CD4-positive, alpha-beta T cell treated with Interleukin-4 for 4 hours (primary cell): Measurements from ENCODE around the gene RFPL2.
"Not testable (repeated sequence)": the region's sequence is repeated elsewhere in the genome, so short reads cannot be mapped to it uniquely, and the experiment has no call there.

ENCODE experiments used
- DNase-seq: peaks from one replicate; pipeline ENCODE4 v3.0.0-alpha.2; 2020

Gene RFPL2

DNA sequence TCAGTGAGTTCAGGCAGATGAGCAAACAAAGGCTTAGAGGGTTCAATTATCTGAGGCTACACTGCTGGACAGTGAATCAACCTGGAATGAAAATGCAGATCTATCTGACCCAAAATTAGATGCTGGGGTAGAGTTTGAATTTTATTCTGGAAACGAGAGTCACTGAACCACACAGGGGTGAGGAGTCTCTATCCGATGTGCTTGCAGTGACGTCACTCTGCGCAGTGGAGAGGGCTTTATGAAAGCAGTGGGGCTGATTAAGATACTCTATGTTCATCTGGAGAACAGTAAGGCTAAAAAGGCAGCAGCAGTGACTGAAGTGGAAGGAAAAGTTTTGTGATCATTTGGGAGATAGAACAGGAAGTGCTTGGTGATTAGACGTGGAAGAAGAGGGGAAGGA, 44.5 kb downstream of the RFPL2 start:
- DNase-seq = not testable (repeated sequence)

DNA sequence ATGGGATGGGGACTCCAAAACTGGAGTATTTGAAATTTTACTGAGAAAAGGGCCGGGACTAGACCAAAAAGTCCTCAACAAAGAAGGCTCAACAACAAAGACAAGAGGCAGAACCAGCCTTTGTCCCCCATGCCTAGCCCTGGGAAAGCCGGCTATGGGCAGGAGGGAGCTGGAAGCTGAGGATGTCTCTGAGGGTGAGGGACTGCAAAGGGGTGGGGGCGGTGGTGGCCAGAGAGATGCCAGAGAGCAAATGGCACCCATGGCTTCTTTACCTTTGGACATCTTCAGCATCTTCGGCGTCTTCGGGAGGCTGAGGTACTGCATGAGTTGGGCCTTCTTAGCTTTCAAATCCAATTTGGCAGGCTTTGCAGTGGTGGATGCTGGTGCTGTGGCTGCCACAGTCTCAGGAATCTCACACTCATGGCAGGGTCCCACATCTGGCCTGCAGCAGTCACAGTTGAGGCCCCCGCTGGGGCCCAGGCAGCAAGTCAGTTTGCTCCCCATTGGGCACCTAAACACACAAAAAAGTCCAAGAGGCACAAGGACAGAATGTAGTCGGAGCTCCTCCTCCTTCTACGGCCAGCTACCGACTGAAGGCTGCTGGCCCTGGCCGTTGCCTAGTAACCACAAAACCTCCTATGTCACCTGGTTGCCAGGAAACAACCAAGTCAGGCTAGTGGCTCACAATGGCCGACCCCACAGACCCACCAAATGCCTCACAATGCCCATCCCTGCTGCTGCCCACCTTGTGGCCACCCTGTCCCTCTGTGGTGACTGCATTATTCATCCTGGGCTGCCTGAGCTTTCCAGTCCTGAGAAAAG, 46.0 kb downstream of the RFPL2 start, which contains the start of gene C22orf42:
TSS of gene C22orf42 (minus strand) at position 592 of the 822 bp plus-strand sequence. CDS start at position 504, 88 bp downstream.
- DNase-seq = no peak

DNA sequence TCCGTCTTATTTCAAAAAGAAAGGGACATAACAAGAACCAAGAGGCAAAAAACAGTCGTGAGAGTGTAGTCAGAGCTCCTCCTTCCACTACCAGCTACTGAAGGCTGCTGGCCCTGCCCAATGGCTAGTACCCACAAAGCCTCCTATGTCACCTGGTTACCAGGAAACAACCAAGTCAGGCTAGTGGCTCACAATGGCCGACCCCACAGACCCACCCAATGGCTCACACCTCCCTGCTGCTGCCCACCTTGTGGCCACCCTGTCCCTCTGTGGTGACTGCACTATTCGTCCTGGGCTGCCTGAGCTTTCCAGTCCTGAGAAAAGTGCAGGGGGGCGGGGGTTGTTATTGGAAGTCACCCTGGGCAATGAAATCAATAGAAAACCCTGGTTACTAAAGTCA, 47.2 kb downstream of the RFPL2 start:
- DNase-seq = not testable (repeated sequence)

DNA sequence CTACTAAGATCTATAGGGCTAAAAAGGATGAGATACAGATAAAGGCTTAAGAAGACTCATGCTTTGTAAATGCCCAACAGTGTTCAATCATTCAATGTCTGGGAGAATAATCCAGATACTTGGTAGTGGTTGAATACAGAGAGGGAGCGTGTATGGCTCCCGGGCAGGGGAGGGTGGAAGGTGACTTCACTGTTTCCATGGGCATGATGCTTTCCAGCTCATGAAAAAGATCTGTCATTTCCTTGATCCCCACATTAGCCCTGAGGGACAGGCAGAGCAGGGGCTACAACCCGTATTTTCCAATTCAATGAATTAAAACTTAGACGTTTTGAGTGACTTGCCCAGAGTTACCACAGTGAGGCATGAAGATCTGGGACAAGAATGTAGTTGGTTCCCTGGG, 50.1 kb downstream of the RFPL2 start:
- DNase-seq = not testable (repeated sequence)

DNA sequence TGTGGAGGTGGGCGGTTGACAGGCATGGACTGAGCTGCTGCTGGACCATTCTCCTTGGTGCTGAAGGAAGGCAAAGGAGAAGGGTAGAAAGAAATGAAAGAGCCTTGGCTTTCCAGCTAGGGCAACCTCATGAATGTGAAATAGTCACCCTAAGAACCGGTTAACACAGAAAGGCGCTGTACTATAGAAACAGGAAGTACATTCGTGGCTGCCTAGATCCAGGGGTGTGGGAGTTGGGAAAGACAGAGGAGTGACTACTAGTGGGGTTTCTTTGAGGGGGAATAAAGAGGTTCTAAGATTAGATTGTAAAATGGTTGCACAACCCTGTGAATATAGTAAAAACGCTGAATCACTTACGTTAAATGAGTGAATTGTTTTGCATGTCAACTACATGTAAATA, 53.2 kb downstream of the RFPL2 start:
- DNase-seq = not testable (repeated sequence)

DNA sequence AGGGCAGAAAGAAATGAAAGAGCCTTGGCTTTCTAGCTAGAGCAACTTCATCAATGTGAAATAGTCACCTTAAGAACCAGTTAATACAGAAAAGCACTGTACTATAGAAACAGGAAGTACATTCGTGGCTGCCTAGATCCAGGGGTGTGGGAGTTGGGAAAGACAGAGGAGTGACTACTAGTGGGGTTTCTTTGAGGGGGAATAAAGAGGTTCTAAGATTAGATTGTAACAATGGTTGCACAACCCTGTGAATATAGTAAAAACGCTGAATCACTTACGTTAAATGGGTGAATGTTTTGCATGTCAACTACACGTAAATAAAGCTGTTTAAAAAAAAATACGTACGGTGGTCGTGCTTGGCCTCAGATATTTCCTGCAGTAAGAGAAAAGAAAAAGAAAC, 54.2 kb downstream of the RFPL2 start:
- DNase-seq = not testable (repeated sequence)

DNA sequence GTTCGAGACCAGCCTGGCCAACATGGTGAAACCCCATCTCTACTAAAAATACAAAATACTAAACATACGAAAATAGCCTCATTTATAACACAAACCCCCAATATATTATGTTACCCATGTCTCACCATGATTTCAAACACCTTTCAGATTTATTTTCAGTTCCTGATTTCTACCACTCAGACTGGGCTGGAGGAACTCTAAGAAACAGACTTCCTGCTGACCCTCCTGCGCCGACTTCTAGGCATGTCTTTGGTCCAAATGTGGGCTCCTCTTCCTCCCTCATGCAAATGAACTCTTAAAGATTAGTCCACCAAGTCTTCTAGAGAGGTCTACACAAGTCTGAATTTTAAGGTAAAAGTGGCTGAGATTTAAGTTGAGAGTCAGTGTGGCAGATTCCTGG, 56.5 kb downstream of the RFPL2 start:
- not testable (repeated sequence) for DNase-seq

DNA sequence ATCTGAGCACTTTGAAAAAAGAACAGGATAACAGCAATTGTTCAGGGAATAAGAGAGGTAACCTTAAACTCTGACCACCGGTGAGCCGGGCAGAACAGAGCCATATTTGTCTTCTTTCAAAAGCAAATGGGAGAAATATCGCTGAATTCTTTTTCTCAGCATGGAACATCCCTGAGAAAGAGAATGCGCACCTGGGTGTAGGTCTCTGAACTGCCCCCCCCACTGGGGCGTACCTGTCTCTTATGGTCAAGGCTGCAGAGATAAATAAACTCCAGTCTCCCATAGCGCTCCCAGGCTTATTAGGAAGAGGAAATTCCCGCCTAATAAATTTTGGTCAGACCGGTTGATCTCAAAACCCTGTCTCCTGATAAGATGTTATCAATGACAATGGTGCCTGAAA, 57.7 kb downstream of the RFPL2 start:
- not testable (repeated sequence) for DNase-seq

DNA sequence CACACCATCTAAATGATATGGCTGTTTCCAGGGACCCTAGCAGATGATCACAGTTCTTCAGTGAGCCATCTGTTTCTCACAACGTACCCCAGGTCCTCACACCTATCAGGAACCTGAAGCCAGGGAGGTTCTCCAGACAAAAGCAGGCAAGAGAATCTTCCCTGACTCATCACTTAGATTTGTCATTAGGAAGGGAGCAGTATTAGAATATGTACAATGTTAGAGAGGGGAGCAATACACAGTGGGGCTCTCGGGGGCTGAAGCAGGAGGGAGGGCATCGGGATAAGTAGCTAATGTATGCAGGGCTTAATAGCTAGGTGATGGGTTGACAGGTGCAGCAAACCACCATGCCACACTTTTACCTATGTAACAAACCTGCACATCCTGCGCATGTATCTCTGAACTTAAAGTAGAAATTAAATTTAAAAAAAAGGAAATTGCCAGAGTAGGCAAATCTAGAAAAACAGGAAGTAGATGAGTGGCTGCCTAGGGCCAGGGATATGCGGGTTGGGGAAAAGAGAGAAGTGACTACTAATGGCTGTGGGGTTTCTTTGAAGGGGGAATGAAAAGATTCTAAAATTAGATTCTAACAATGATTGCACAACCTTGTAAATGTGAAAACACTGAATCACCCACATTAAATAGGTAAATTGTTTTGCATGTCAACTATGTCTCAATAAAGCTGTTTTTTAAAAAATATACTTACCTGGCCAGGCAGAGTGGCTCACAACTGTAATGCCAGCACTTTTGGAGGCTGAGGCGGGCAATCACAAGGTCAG, 60.2 kb downstream of the RFPL2 start:
- DNase-seq = peak; percentile 27

DNA sequence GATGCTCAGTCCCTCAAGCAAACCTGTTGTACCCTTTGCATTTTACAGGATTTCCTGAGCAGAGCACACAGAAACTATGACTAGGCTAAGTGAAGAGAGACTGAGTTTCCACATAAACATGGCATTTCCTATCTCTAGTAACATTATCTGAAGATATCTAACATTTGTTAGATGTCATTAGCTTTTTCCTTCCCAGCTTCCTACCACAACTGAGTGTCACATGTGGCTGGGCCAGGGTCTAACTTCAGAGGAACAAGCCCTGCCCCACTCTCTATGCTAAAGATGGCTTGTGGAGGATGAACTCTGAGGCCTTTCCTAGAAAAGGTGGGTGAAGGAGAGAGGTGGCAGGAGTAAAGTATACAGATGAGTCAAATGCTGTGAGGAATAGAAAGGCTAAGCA, 62.3 kb downstream of the RFPL2 start:
- DNase-seq = peak; percentile 6

DNA sequence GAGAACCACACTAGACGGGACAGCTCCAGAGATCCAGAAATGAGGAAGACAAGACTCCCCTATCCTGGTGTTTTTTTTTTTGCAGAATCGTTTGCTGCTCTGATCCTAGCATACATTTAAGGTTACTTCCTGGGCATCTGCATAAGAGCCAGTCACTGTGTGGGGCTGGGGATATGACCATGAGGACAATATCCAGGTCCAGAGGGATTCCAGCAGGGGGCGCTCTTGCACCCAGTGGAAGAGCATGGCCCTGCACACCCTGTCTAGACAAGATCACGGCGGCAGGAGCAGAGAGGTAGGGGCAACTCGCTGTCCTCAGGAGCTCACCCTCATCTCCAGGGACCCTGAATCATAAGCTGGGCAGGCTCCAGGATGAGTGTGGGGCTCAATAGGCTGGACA, 64.2 kb downstream of the RFPL2 start:
- peak; percentile 3 for DNase-seq
